ENCODE measurements around the gene FAM120B.

FAM120B gene

DNA sequence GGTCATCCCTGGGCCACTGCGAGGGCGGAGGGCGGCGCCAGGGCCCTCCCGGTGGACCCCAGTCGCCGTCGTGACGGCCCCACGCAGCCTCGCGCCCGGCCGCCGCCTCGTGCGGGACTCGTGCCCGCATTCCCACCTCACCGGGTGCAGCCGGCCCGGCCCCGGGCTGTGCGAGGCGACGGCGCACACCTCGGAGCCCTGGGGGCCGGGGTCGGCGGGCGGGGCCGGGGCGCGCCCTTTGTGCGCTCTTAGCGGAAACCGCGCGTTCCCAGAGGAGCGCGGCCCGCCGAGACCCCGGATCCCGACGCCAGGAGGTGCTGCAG, 10.2 kb upstream of the FAM120B start:
- peaks cover under 1% of the 10 kb centered on the region for H3K9me3 Mint-ChIP-seq

DNA sequence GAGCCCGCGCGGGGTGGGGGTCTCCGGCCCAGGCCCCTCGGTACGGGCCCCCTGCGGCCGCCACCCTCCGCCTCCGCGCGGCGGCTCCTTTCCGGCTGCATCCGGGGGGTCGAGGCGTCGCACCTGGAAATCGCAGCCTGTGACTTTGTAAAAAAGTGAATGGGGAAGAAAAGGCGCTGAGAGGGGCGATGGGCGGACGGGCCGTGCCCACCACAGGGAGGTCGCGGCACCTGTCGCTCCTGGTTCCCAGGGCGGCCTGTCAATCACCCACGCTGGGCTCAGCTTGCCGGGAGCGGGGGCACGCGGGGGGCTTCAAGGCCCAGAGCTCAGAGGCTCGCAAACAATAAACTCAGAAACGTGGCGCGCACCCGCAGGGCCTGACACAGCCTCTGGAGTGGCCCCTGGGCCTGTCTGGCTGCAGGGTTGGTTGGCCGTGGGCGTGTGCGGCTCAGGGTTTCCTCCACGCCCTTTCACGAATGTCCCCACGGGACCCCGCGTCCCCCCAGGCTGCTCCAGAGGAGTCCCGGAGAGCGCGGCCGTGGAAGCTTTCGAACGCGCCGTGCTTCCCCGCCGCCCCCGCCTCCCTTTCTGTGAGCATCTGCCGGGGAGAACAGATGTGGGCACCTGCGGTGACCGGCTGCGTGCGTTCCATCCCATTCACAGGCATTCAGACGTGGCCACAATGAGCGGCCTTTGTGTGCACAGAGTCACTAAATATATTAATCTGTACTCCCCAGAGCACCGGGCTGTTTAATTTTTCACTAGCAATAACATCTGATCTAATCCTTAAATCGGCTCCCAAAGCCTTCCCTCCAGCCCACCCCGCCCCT, 9.6 kb upstream of the FAM120B start:
- ATAC-seq (no peak), DNase-seq (no peak)
- peaks cover 4% of the 10 kb centered on the region for H3K36me3 Mint-ChIP-seq (ENCODE audit: low read depth)
- H3K27me3 Mint-ChIP-seq: peaks cover 67% of the 10 kb centered on the region
- peaks cover 35% of the 10 kb centered on the region for H3K4me1 Mint-ChIP-seq
- peaks cover 6% of the 10 kb centered on the region for H3K9me3 Mint-ChIP-seq
- H3K4me3 Mint-ChIP-seq: no peak overlapping the region
- H3K27ac Mint-ChIP-seq: no peak overlapping the region

More for the DNA sequence above, 10.2 kb upstream of the FAM120B start:
- Mint-ChIP-seq H3K27me3 (peaks cover 67% of the 10 kb centered on the region), H3K4me1 (peaks cover 38% of the 10 kb centered on the region), H3K36me3 (ENCODE audit: low read depth) (peaks cover under 1% of the 10 kb centered on the region), H3K27ac (no peak overlapping the region), H3K4me3 (no peak overlapping the region)
- DNase-seq: no peak
- no peak for ATAC-seq

DNA sequence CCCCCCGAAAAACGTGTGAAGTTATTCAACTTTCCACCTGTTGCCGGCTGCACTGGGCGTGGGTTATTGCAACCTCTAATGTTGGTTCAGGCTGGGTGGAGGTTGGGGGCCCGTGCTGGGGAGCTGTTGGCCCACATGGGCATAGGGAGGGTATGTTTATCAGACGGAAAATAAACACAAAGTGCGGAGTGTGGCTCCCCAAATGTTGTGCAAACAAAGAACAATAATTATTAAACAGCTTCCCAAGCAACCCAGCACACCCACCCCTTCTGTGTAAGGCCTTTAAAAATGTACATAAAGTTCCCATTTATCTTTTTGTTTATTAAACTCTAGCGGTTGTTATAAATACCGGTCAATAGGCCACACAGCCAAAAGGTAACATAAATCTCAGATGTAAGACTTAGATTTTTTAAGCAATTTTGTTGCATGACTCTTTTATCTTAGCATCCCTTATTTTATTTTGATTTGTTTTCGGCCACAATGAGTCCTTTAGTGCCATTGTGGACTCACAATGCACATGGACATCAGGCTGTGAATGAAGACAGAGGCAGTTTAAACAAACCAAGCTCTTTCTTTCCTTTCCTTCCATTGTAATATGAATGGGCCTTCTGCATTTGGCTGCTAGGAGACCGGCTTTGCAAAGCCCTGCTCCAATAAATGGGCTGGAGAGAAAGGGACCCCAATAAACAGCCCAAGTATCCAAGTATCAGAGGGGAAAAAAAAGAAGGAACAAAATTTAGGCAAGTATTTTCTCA, 8.8 kb upstream of the FAM120B start:
- H3K9me3 Mint-ChIP-seq: peaks cover 6% of the 10 kb centered on the region
- H3K36me3 Mint-ChIP-seq (ENCODE audit: low read depth): peaks cover 4% of the 10 kb centered on the region
- no peak for DNase-seq
- H3K27me3 Mint-ChIP-seq: peaks cover 63% of the 10 kb centered on the region
- no peak for ATAC-seq
- peaks cover 27% of the 10 kb centered on the region for H3K4me1 Mint-ChIP-seq
- H3K4me3 Mint-ChIP-seq: no peak overlapping the region
- H3K27ac Mint-ChIP-seq: no peak overlapping the region

DNA sequence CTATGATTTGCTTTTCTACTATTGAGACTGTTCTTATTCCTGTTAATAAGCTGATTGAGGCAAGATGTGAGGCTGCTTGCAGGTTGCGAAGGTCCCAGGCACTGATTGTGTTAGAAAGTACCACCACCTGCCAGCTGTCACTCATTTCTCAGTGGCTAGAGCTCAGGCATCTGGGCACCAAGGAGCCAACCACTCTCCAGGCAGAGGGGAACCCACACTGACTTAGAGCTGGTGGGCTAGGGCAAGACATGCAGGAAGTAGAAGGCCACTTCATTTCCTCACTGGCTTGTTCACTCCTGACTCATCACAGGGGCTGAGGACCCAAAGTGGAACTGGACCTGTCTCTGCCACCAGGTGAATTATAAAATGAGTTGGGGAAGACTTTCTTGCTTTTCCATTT, 7.9 kb upstream of the FAM120B start:
- H3K27me3 Mint-ChIP-seq: peaks cover 54% of the 10 kb centered on the region
- peaks cover 4% of the 10 kb centered on the region for H3K36me3 Mint-ChIP-seq (ENCODE audit: low read depth)
- peaks cover 18% of the 10 kb centered on the region for H3K4me1 Mint-ChIP-seq
- no peak for ATAC-seq
- no peak overlapping the region for H3K27ac Mint-ChIP-seq
- H3K4me3 Mint-ChIP-seq: no peak overlapping the region
- DNase-seq: no peak
- peaks cover 6% of the 10 kb centered on the region for H3K9me3 Mint-ChIP-seq

DNA sequence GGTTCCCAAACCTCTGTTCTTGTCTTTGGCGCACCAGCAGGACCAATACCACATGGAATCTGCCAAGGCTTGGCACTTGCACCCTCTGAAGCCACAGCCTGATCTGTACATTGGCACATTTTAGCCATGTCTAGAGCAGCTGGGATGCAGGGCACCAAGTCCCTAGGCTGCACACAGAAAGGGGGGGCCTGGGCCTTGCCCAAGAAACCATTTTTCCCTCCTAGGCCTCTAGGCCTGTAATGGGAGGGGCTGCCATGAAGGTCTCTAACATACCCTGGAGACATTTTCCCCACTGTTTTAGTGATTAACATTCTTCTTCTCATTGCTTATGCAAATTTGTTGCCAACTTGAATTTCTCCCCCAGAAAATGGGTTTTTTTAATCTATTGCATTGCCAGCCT, 5.4 kb upstream of the FAM120B start:
- DNase-seq: no peak
- ATAC-seq: no peak
- Mint-ChIP-seq H3K4me3 (no peak overlapping the region), H3K27ac (no peak overlapping the region), H3K4me1 (peaks cover 12% of the 10 kb centered on the region), H3K36me3 (ENCODE audit: low read depth) (peaks cover 4% of the 10 kb centered on the region), H3K9me3 (peaks cover 6% of the 10 kb centered on the region), H3K27me3 (peaks cover 35% of the 10 kb centered on the region)

DNA sequence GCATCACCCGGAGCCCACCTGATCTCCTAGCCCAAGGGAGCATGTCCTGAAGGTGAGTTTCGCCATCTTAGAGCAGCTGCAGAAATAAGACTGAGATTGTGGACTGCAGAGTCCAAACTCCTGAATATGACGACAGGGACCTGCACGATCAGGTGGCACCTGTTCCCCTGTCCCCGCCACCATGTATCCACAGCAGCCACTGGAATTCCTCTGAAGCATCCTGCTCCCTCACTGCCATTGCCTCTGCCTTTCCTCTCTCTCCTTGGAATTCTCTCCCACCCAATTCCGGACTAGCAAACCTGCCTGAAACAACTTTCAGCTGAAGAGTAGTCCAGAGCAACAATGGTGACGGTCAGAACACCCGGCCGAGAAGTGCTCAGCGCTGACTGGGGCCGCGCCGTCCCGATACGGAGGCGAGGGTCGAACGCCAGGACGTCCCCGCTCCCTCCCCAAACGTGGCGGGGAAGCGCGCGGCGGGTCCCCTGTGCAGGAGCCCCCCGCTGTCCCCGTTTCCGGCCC, 694 bp upstream of the FAM120B start:
- Mint-ChIP-seq H3K9me3 (peaks cover 6% of the 10 kb centered on the region), H3K36me3 (ENCODE audit: low read depth) (peaks cover 15% of the 10 kb centered on the region), H3K27me3 (peaks cover 7% of the 10 kb centered on the region), H3K4me1 (peaks cover 43% of the 10 kb centered on the region), H3K4me3 (peak overlapping the region; percentile 95), H3K27ac (no peak overlapping the region)
- ATAC-seq (no peak), DNase-seq (no peak)

DNA sequence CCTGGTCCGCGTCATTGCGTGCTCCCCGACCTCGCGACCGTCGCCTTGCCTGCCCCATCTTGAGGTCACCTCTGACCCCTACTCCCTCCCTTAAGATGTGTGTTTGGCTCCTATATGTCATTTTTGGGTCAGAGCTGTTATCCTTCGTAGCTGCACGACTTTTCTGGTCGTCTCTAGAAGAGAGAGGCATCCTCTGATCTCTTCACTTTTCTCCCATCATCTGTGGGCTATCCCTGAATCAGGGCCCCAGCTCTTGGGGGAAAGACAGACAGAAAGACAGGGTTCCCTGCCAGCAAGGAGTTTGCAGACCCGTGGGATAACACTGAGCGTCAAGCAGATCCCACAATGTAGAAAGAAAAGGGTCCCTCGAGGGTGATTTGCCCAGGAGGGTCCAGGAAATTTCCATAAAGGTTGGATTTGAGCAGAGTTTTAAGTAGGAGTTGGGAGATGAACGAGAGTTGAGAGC, 555 bp downstream of the FAM120B start:
- H3K27ac Mint-ChIP-seq: peak overlapping the region; percentile 94
- no peak for DNase-seq
- H3K4me3 Mint-ChIP-seq: peak overlapping the region; percentile 95
- ATAC-seq: no peak
- H3K36me3 Mint-ChIP-seq (ENCODE audit: low read depth): peaks cover 17% of the 10 kb centered on the region
- peaks cover 53% of the 10 kb centered on the region for H3K4me1 Mint-ChIP-seq
- peaks cover 4% of the 10 kb centered on the region for H3K27me3 Mint-ChIP-seq
- no peaks in the 10 kb centered on the region for H3K9me3 Mint-ChIP-seq

DNA sequence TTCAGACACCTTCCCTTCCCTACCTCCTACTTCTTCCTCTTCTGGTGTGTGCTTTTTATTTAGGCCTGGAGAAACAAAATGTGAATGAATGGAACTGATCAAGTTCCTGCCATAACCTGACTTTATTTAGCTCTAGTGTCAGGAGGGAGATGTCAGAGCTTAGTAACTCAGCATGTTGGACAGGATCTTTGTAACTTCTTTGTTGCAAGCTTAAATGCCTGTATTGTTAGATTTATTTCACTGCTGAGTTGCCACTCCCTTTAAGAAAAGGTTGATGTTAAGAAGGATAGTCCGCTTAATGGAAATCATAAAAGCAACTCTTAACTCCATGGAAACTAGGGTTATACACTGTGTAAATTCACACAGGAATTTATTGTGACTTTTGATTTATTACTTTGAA, 2.2 kb downstream of the FAM120B start:
- DNase-seq (no peak), ATAC-seq (no peak)
- Mint-ChIP-seq H3K4me3 (peak overlapping the region; percentile 95), H3K27ac (peak overlapping the region; percentile 46), H3K4me1 (peaks cover 62% of the 10 kb centered on the region), H3K36me3 (ENCODE audit: low read depth) (peaks cover 21% of the 10 kb centered on the region), H3K27me3 (no peaks in the 10 kb centered on the region), H3K9me3 (no peaks in the 10 kb centered on the region)

DNA sequence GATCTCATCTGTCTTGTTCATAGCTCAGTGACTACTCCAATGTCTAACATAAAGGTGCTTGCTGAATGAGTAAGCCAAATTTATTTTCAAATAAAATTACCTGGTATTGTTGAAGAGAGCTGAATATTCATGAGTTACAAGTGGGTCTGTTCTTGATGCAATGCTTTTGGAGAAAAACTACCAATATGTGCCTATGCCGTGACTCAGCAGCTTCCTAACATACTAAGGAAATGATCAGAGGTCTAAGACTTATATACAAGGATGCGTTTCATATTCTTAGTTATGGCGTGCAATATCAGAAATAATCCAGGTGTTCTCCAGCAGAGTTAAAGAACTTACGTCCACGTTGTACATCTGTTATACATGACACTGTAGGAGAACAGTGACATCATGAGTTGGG, 5.1 kb downstream of the FAM120B start:
- no peak overlapping the region for H3K4me3 Mint-ChIP-seq
- no peak overlapping the region for H3K27ac Mint-ChIP-seq
- H3K36me3 Mint-ChIP-seq (ENCODE audit: low read depth): peaks cover 21% of the 10 kb centered on the region
- no peak for ATAC-seq
- H3K27me3 Mint-ChIP-seq: no peaks in the 10 kb centered on the region
- no peaks in the 10 kb centered on the region for H3K9me3 Mint-ChIP-seq
- no peak for DNase-seq
- H3K4me1 Mint-ChIP-seq: peaks cover 72% of the 10 kb centered on the region

DNA sequence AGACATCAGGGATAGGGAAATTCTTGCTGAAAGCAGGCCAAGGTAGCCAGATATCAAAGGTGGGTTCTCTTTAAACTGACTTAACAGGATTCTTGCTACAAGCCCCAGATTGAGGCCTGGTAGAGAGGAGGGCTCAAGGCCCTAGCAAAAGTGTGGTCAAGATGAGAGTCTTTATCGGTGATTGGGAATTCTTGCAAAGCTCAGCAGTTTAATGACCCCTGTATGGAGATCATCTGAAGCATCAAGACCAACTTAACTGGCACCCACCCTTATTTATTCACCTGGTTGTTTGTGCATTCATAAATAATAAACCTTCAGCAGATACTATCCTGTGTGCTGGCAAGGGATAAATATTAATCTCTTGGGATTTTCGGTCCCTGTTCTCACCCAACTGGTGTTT, 6.3 kb downstream of the FAM120B start:
- Mint-ChIP-seq H3K4me1 (peaks cover 63% of the 10 kb centered on the region), H3K27me3 (no peaks in the 10 kb centered on the region), H3K36me3 (ENCODE audit: low read depth) (peaks cover 24% of the 10 kb centered on the region), H3K27ac (no peak overlapping the region), H3K4me3 (no peak overlapping the region), H3K9me3 (no peaks in the 10 kb centered on the region)
- DNase-seq (no peak), ATAC-seq (no peak)

DNA sequence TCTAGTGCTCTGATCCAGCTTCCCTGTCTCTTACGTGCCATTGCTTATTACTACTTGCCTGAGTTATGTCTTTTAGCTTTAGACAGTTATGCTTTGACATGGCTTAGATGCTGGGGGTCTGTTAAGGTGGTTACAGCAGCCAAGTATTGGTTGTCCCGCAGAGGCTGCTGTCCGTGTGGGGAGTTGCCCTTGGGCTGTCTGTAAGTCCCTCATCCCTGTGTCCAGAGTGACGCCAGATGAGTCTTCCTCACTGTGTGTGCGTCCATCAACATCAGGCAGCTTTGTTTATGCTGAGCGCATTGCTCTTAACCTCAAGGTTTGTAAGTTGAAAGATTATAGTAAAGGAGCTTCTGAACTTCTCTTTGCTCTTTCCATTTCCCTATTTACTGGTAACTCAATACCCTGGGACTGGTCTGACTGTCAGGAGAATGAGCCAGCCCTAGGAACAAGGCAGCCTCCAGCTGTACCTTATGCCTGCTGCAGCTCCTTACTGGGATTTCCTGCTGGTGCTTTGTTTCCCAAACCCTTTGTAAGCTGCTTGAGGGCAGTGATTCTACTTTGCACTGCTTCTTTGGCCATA, 7.2 kb downstream of the FAM120B start:
- Mint-ChIP-seq H3K4me3 (no peak overlapping the region), H3K27me3 (no peaks in the 10 kb centered on the region), H3K4me1 (peaks cover 54% of the 10 kb centered on the region), H3K36me3 (ENCODE audit: low read depth) (peaks cover 22% of the 10 kb centered on the region), H3K27ac (no peak overlapping the region), H3K9me3 (no peaks in the 10 kb centered on the region)
- DNase-seq: no peak
- no peak for ATAC-seq

DNA sequence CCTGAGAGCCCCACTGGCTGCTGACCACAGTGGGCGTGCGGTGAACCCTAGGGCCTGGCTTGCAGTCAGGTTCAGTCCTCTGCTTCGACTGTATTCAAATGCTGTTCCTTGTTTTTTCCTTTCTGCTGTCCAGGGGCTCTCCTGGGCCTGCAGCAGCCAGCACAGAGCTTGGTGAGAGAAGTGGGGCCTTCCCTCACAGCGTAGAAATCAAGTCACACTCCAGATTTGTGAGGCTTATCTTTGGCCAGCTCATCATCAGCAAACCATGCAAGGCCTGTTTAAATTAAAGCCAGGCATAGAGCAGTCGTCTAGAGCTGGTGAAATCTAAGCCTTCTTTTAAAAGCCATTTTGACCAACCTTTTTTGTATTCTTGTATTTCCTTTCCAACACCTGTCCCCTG, 8.4 kb downstream of the FAM120B start:
- Mint-ChIP-seq H3K27me3 (no peaks in the 10 kb centered on the region), H3K4me3 (no peak overlapping the region), H3K36me3 (ENCODE audit: low read depth) (peaks cover 28% of the 10 kb centered on the region), H3K4me1 (peaks cover 46% of the 10 kb centered on the region), H3K27ac (no peak overlapping the region), H3K9me3 (no peaks in the 10 kb centered on the region)
- no peak for DNase-seq
- no peak for ATAC-seq

DNA sequence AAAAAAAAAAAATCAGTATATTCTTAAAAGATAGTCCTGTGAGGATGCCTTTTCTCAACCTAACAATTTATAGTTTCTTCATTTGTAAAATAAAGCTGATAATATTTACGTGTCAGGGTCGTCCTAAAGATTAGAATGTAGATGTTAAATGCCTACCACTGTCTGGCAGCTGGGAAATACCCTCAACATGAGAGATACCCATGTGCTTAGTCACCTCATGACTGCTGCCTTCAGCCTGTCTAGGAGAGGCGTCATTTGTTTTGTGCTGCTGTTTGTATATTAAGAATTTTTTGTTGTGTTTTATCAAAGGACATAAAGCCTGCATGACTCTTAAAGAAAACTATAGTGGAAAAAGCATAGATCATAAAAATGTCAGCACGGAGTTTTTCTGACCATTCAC, 9.5 kb downstream of the FAM120B start:
- Mint-ChIP-seq H3K9me3 (no peaks in the 10 kb centered on the region), H3K27ac (no peak overlapping the region), H3K27me3 (no peaks in the 10 kb centered on the region), H3K4me1 (peaks cover 35% of the 10 kb centered on the region), H3K4me3 (no peak overlapping the region), H3K36me3 (ENCODE audit: low read depth) (peaks cover 36% of the 10 kb centered on the region)
- no peak for DNase-seq
- peak; percentile 94 for ATAC-seq

DNA sequence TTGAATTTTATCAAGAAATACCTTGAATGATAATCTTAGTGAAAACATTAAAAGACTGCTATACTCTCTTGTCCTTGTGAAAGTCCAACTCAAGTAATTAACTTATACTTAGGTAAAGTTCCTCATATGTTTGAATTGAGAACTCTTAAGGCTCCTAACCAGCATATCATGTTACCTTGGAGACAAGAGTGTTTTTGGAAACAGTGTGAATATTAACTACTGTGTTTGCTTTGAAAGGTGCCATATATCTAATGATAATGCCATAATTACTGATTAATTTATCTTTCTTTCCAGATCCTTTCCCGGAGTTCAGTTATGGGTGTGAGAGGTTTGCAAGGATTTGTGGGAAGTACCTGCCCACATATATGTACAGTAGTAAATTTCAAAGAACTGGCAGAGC, 10.5 kb downstream of the FAM120B start:
- no peak overlapping the region for H3K27ac Mint-ChIP-seq
- no peaks in the 10 kb centered on the region for H3K27me3 Mint-ChIP-seq
- H3K36me3 Mint-ChIP-seq (ENCODE audit: low read depth): peaks cover 33% of the 10 kb centered on the region
- no peaks in the 10 kb centered on the region for H3K9me3 Mint-ChIP-seq
- no peak for DNase-seq
- no peak for ATAC-seq
- H3K4me1 Mint-ChIP-seq: peaks cover 28% of the 10 kb centered on the region
- H3K4me3 Mint-ChIP-seq: no peak overlapping the region

DNA sequence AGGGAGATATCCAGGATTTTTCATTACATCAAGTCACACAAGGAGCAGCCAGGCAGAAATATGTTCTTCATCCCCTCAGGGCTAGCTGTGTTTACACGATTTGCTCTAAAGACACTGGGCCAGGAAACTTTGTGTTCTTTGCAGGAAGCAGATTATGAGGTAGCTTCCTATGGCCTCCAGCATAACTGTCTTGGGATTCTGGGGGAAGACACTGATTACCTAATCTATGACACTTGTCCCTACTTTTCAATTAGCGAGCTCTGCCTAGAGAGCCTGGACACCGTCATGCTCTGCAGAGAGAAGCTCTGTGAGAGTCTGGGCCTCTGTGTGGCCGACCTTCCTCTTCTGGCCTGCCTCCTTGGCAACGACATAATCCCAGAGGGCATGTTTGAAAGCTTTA, 11.2 kb downstream of the FAM120B start:
- no peak for DNase-seq
- Mint-ChIP-seq H3K27me3 (no peaks in the 10 kb centered on the region), H3K9me3 (no peaks in the 10 kb centered on the region), H3K4me1 (peaks cover 24% of the 10 kb centered on the region), H3K4me3 (no peak overlapping the region), H3K36me3 (ENCODE audit: low read depth) (peaks cover 36% of the 10 kb centered on the region), H3K27ac (no peak overlapping the region)
- ATAC-seq: no peak

Data from activated naive CD8-positive, alpha-beta T cell treated with anti-CD3 and anti-CD28 coated beads, Interleukin-2, amount 50 U/mL, for 24 hours (primary cell).